T47D (cell line): ENCODE measurements around the gene HOXA13.
A peak's percentile ranks its signal among the peaks of the same experiment; 100 is the strongest.

Source experiments
- DNase-seq, 2 experiments: peaks; one replicate each; pipeline versions ENCODE4 v3.0.0 to v3.0.0-alpha.2; 2011 to 2012; ENCODE audit warnings: low read depth in 1 of 2, low spot score in 1 of 2
- JUND ChIP-seq: IDR thresholded peaks from 2 replicates; pipeline ENCODE4 v1.6.1; 2012; ENCODE audit warnings: low read depth
- in situ Hi-C: cut with HindIII; loops from 2 replicates; pipeline ENCODE4 v1.10.0; 2016; ENCODE audit warnings: low sequenced_read_pairs, low pct_unique_long_range_greater_than_20kb

Gene HOXA13

DNA sequence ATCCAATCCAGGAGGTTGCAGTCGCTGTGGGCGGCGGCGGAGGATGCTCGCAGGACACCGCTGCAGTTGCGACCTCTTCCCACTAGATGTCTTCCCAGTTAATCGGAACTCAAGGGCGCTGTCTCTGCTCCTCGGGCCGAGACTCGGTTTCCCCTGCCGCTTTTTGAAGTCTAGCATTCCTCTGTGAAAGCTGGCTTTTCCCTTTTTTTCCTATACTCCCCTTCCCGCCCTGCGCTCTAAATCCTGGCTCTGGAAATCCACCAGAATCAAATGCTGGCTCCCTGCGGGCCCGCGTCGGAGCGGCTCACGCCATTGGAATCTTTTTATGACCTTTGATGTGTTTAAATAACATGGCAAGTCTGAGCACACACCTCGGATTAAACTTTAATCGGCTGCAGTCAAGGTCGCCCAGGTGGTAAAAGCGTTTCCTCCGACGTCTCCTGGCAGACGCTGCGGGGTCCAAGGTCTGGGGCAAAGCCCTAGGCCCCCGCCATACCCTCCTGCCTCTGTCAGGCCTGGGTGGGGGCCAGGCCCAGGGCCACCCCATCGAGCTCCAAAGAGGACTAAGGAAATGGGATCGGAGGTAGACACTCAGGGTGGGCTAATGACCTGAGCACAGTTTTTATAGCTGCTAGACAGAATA lies 10.7 kb upstream of the HOXA13 start:
- in situ Hi-C loops: no loop called here
- no peak for TF ChIP-seq JUND
- DNase-seq: peak; percentile 66 to 85

DNA sequence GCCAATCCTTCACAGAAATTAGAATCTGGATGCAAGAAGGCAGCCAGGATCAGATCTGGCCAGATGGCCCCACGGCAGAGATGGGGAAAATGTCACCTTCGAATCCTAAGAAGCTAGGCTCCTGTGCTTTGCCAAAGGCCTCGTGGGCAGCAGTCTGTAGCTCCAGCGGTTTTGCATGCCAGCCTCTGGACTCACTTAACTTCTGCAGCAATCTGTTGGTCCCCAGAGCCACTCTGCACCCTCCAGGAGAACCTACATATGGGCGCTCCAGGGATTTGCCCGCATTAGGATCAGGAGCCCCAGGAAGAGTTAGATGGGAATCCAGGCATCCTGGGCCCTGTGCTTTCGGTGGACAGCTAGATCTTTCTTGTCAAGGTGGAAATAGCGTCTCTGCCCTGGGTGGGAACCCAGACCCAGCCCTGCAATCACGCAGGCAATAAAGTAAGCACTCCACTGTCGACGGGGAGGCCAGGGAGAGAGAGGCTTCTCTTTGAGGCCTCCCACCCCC lies 10.1 kb upstream of the HOXA13 start:
- TF ChIP-seq JUND: no peak
- in situ Hi-C loops: no loop called here
- no peak for DNase-seq

DNA sequence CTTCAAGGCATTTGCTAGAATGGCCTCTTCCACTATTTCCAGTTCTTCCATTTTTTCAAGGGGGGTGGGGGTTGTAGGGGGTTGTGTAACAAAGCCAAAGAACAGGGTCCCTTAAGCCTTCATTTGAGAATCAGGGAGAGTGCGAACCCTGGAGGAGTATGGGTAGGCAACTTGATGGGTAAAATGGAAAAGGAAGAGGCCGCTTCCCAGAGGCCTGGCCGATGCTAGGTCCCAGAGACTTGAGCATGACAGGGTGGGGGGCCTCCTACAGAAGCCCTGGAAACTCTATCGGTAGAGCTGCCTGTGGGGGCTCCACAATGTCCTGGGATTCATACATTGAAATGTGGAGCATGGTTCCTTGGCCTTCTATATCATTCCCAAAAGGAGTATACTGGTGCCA lies 9.1 kb upstream of the HOXA13 start:
- DNase-seq: no peak
- in situ Hi-C loops: no loop called here
- no peak for TF ChIP-seq JUND

DNA sequence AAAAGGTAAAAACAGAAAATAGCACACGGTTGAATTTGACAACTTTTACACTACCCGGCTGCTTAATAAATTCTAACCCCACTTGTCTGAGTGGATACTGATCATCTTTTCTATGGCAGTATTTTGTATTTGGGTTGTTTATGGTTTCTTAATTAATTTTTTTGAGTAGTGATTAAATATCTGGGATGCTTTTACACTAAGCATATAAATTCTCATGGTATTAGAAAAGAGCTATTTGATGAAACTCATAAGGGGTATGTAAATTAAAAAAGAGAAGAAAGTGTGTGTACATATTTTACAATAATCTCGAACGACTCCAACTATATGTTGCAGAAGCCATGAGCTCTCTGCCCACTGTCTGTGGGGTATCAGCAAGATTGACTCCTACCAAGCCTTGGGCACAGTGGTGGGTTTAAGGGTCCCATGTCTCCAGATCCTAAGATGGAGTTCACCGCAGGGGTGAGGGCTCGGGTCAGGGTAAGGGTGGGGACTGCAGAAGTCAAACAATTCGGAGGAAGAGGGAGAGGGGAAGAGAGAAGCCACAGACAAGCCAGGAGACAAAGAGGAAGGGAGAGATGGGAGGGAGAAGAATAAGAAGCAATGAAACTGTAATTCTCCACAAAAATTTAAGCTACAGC lies 7.6 kb upstream of the HOXA13 start:
- no peak for DNase-seq
- no peak for TF ChIP-seq JUND
- in situ Hi-C loops: no loop called here

DNA sequence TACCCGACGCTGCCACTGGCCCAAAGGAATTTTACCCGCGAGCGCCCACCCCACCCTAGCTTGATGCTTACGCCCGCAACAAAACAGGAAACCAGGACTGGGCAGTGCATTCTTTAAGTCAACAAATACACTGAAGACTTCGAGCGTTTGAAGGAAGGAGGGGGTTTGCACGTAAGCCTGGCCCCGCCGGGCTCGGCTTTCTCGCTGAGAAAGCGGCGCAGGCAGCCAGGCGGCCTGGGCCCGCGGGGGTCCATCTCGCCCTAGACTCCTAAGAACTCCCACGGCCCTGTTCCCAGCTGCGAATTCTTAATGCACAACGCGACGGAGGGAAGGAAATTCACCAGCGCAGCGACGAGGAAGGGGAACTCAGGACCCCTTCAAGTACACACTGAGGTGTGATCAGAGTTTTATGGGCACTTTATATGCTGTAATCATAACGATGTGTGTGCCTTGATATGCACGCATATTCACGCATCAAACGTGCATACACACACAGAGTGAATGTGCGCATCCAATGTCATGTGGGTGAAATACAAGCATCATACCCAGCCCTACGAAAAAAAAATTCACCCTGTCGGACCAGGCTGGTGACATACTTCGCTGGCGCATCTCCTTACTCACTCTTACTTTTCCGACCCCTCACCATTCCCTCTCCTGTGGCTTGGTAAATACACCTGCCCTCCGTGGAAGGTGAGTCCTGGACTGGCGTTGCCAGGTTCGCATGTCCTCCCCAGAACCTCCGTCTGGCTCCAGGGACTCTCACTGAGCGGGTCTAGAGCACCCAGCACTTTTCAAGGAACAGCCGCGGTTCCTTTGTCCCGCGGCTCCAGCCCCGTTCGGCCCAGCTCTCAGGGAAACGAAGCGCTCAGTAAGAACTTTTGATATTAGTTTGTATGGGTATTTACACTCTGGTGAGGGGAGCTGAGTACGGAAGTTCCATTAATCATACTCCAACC lies 5.7 kb upstream of the HOXA13 start:
- no peak for DNase-seq
- in situ Hi-C loops: no loop called here
- TF ChIP-seq JUND: no peak

DNA sequence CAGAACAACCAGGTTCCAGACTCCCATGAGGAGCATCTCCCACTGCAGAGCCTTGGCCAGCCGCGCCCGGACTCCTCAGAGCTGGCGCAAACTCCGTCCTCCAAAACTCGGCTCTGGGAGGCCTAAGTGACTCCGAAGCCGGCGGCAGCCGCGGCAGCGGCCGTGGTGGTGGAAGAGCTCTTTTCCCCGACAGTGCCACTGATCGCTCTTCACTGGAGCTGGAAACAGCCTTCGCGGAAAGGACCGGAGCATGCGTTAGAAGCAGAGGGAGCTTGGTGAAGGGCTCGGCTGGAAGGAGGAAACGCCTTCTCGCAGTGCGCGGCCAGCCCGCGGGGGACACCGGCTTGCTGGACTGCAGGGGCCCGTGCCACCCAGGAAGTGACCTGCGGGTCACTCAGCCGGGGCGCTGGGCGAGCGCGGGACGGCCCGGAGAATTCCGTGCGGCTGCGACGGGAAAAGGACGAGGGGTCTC lies 5.0 kb upstream of the HOXA13 start:
- TF ChIP-seq JUND: no peak
- no peak for DNase-seq
- in situ Hi-C loops: no loop called here

DNA sequence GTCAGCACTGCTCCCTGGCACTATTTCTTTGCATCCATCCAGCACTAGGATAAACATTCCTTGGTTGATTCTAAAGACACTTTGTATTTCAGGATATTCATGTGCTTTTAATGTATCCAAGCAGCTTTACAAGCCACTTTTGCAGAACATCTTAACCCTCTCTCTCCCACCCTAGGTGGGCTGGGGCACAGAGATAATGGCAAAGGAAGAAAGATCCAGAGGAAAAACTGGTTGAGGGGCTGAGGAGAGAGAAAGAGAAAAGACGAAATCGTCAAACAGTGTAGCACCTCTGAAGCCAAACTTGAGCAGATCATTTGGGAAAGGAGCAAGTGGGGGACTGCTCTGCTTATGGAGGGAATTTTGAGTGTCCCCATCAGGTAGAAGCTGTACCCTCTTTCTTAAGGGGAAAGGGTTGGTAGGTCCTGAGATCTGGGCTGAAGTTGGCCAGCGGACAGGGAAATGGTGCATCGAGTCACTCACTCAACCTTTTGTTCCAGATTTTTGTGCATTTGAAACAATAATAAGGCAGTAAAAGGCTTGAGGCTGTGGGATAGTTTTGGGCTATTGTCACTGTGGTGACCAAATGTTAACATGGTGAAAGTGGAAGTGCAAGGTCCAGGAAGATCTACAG lies 4.2 kb upstream of the HOXA13 start:
- TF ChIP-seq JUND: no peak
- in situ Hi-C loops: no loop called here
- no peak for DNase-seq

DNA sequence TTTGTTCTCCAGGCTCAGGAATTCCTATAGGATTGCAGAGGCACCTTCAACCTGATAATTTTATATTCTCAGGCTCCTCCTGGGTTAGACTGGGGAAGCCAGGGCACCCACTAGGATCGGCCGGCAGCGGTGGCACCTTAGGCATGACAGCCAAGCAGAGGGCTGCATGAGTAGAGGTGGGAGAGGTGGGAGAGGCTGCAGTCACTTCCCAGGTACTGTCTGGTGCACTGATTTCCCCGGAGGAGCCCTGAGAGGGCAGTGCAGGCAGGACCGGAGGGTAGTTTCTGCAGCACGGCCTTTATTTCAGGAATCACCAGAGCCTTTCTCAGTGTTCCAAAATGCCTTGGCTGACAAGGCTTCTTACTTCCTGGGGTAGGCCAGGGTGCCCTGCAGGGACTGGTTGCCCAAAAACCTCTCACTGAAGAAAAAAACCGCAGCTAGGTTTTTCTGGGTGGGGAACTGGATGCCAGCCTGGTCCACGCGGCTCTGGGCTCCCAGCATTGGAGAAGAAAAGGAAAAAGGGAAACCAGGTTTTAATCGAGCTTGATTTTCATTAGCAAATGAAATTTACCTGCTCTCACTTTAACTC lies 3.6 kb upstream of the HOXA13 start:
- no peak for TF ChIP-seq JUND
- no peak for DNase-seq
- in situ Hi-C loops: no loop called here

DNA sequence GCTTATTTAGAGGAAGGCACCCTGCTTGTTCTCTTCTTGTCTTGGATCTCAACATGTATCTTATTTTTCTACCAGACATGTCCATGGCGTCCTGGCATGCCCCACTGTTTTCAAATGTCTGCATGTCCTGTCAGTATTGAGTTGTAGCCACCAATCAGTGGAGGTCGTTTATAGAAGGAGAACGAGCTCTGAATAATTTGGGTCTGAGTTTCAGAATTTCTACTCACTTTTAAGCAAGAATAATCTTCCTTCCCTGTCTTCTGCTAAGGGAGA lies 2.9 kb upstream of the HOXA13 start:
- no peak for DNase-seq
- in situ Hi-C loops: no loop called here
- no peak for TF ChIP-seq JUND

DNA sequence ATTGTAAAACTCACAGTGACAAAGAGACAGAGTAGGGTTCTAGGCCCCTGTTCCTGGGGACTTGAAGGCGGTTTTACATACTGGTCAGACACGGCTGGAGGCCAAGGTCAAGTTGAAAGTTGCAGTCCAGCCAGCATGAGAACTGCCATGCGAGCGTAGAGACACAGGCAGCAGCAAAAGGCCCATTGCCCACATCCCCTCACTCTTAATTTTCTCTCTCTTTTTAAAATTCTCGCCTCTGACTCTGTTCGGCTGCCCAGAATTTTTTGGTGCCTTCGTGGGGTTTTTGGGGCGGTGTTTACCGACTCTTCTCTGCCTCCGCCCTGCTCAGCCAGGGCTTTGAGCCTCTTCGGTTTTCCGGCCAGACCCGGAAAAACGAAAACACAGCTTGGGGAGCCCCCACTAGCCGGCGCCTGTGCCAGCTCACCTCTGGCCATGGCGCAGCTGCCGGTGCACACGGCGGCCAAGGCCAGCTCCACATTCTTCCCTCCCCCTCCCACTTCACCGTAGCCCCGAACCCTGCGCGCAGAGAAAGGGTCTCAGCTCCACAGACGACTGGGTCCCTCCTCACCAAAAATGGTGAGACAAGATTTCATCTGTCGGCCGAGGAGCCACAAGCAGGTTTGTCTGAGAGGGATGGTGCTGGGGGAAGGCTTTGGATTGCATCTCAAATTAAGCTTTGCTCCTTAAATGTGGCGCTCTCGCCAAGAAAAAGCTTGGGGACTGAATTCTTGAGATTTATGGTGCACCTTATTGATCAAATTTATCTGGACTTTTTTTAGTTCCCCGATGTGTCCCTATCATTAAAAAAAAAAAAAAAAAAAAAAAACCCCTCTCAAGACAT lies 2.3 kb upstream of the HOXA13 start:
- TF ChIP-seq JUND: no peak
- no peak for DNase-seq
- in situ Hi-C loops: no loop called here

DNA sequence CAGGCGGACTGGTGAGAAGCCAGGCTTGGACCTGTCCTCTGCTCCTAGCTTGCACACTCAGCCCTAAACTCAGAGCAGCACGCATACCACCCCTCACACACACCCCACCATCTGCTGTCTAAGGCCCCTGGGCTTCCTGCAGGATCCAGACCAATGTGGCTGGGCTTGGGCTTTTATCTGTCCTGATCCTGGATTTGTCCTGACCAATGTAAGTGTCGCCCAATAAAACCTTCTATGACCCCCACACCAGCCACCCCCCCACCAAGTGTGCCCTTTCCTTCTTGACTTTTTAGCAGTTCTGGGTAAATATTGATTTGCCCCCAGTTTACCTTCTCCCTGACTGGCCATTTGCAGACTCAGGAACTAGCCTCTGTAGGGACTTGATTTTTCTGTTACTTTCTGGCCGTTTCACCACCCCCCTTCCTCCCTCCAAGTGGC lies 1.7 kb upstream of the HOXA13 start:
- DNase-seq: no peak
- in situ Hi-C loops: no loop called here
- TF ChIP-seq JUND: no peak
